ENCODE results near the gene PHKA2. TPM values are rescaled to one million over a fixed set of nuclear protein-coding genes. Genes with fewer than 3 reads are reported as not detected.
A peak's percentile ranks its signal among the peaks of the same experiment; 100 is the strongest.

PHKA2 gene
- total and polyA plus RNA-seq, 3 experiments from 2014 or later: 9.7 to 16.1 (median 16.0) TPM

- Mint-ChIP-seq H3K4me1 (no peaks in the 10 kb centered on the region), H3K27ac (no peak overlapping the region), H3K4me3 (no peak overlapping the region), H3K27me3 (peaks cover 0 to 7% of the 10 kb centered on the region in 2 donors), H3K36me3 (peaks cover 0 to 71% (median 7%) of the 10 kb centered on the region in 3 donors), H3K9me3 (peaks cover 0 to 2% (median 0%) of the 10 kb centered on the region in 5 donors)
- DNase-seq: no peak
- ChIA-PET CTCF (no interaction called here), POLR2A (no interaction called here)
- H3K4me1 ChIP-seq (ENCODE audit: insufficient read depth, low read length): no peaks in the 10 kb centered on the region
- H3K4me3 ChIP-seq (ENCODE audit: low read length): no peak overlapping the region
- no peaks in the 10 kb centered on the region for H3K9me3 ChIP-seq (ENCODE audit: low read length)
- H3K36me3 ChIP-seq (ENCODE audit: insufficient read depth, low read length): no peaks in the 10 kb centered on the region
- H3K27ac ChIP-seq (ENCODE audit: low read depth, low read length): no peak overlapping the region
- no peaks in the 10 kb centered on the region for H3K27me3 ChIP-seq (ENCODE audit: insufficient read depth, low read length, poor library complexity, severe bottlenecking)
Measured at GRCh38 chrX:18937173-18937572, 46.7 kb downstream of the PHKA2 start.

GRCh38 chrX:18935893-18936292 lies 48.0 kb downstream of the PHKA2 start:
- H3K9me3 ChIP-seq (ENCODE audit: low read length): no peaks in the 10 kb centered on the region
- H3K4me1 ChIP-seq (ENCODE audit: insufficient read depth, low read length): no peaks in the 10 kb centered on the region
- no peaks in the 10 kb centered on the region for H3K36me3 ChIP-seq (ENCODE audit: insufficient read depth, low read length)
- ChIA-PET POLR2A (no interaction called here), CTCF (no interaction called here)
- H3K36me3 Mint-ChIP-seq: peaks cover 0 to 67% (median 6%) of the 10 kb centered on the region in 3 donors
- peaks cover 0 to under 1% (median 0%) of the 10 kb centered on the region in 5 donors for H3K9me3 Mint-ChIP-seq
- H3K27ac ChIP-seq (ENCODE audit: low read depth, low read length): no peak overlapping the region
- H3K4me3 ChIP-seq (ENCODE audit: low read length): no peak overlapping the region
- H3K4me1 Mint-ChIP-seq: no peaks in the 10 kb centered on the region
- H3K27me3 Mint-ChIP-seq: peaks cover 0 to 7% of the 10 kb centered on the region in 2 donors
- no peaks in the 10 kb centered on the region for H3K27me3 ChIP-seq (ENCODE audit: insufficient read depth, low read length, poor library complexity, severe bottlenecking)
- H3K4me3 Mint-ChIP-seq: no peak overlapping the region
- no peak overlapping the region for H3K27ac Mint-ChIP-seq
- DNase-seq: no peak

GRCh38 chrX:18934708-18935107 lies 49.2 kb downstream of the PHKA2 start:
- Mint-ChIP-seq H3K4me3 (no peak overlapping the region), H3K4me1 (no peaks in the 10 kb centered on the region), H3K27ac (no peak overlapping the region), H3K9me3 (no peaks in the 10 kb centered on the region), H3K36me3 (peaks cover 0 to 71% (median 11%) of the 10 kb centered on the region in 3 donors), H3K27me3 (peaks cover 0 to 9% of the 10 kb centered on the region in 2 donors)
- Histone ChIP-seq H3K27ac (ENCODE audit: low read depth, low read length) (no peak overlapping the region), H3K36me3 (ENCODE audit: insufficient read depth, low read length) (no peaks in the 10 kb centered on the region), H3K9me3 (ENCODE audit: low read length) (no peaks in the 10 kb centered on the region), H3K4me3 (ENCODE audit: low read length) (no peak overlapping the region), H3K27me3 (ENCODE audit: insufficient read depth, low read length, poor library complexity, severe bottlenecking) (no peaks in the 10 kb centered on the region), H3K4me1 (ENCODE audit: insufficient read depth, low read length) (no peaks in the 10 kb centered on the region)
- POLR2A ChIA-PET: no interaction called here
- CTCF ChIA-PET: no interaction called here
- no peak for DNase-seq

GRCh38 chrX:18933617-18934016 lies 50.3 kb downstream of the PHKA2 start:
- peaks cover 0 to 77% (median 10%) of the 10 kb centered on the region in 3 donors for H3K36me3 Mint-ChIP-seq
- Histone ChIP-seq H3K27me3 (ENCODE audit: insufficient read depth, low read length, poor library complexity, severe bottlenecking) (no peaks in the 10 kb centered on the region), H3K4me1 (ENCODE audit: insufficient read depth, low read length) (no peaks in the 10 kb centered on the region), H3K9me3 (ENCODE audit: low read length) (no peaks in the 10 kb centered on the region), H3K4me3 (ENCODE audit: low read length) (no peak overlapping the region), H3K27ac (ENCODE audit: low read depth, low read length) (no peak overlapping the region), H3K36me3 (ENCODE audit: insufficient read depth, low read length) (no peaks in the 10 kb centered on the region)
- no peak overlapping the region for H3K4me3 Mint-ChIP-seq
- DNase-seq: no peak
- ChIA-PET POLR2A (no interaction called here), CTCF (no interaction called here)
- no peaks in the 10 kb centered on the region for H3K4me1 Mint-ChIP-seq
- H3K9me3 Mint-ChIP-seq: no peaks in the 10 kb centered on the region
- H3K27me3 Mint-ChIP-seq: peaks cover 0 to 10% of the 10 kb centered on the region in 2 donors
- H3K27ac Mint-ChIP-seq: peak overlapping the region in 1 of 8 donors; percentile 5

GRCh38 chrX:18931972-18932371 lies 51.9 kb downstream of the PHKA2 start:
- CTCF ChIA-PET: no interaction called here
- no peak overlapping the region for H3K27ac Mint-ChIP-seq
- H3K27ac ChIP-seq (ENCODE audit: low read depth, low read length): no peak overlapping the region
- no peak for DNase-seq
- POLR2A ChIA-PET: no interaction called here
- no peak overlapping the region for H3K4me3 Mint-ChIP-seq
- no peaks in the 10 kb centered on the region for H3K36me3 ChIP-seq (ENCODE audit: insufficient read depth, low read length)
- peaks cover 0 to 72% (median 11%) of the 10 kb centered on the region in 3 donors for H3K36me3 Mint-ChIP-seq
- no peak overlapping the region for H3K4me3 ChIP-seq (ENCODE audit: low read length)
- H3K27me3 Mint-ChIP-seq: peaks cover 0 to 9% of the 10 kb centered on the region in 2 donors
- no peaks in the 10 kb centered on the region for H3K9me3 Mint-ChIP-seq
- H3K27me3 ChIP-seq (ENCODE audit: insufficient read depth, low read length, poor library complexity, severe bottlenecking): no peaks in the 10 kb centered on the region
- no peaks in the 10 kb centered on the region for H3K4me1 ChIP-seq (ENCODE audit: insufficient read depth, low read length)
- H3K4me1 Mint-ChIP-seq: no peaks in the 10 kb centered on the region
- H3K9me3 ChIP-seq (ENCODE audit: low read length): no peaks in the 10 kb centered on the region

GRCh38 chrX:18929775-18930174 lies 54.1 kb downstream of the PHKA2 start:
- H3K9me3 Mint-ChIP-seq: no peaks in the 10 kb centered on the region
- H3K4me3 ChIP-seq (ENCODE audit: low read length): no peak overlapping the region
- no peak overlapping the region for H3K27ac Mint-ChIP-seq
- H3K36me3 Mint-ChIP-seq: peaks cover 0 to 75% (median 9%) of the 10 kb centered on the region in 3 donors
- H3K4me1 ChIP-seq (ENCODE audit: insufficient read depth, low read length): no peaks in the 10 kb centered on the region
- H3K27me3 Mint-ChIP-seq: peaks cover 0 to 8% of the 10 kb centered on the region in 2 donors
- no peaks in the 10 kb centered on the region for H3K9me3 ChIP-seq (ENCODE audit: low read length)
- H3K27ac ChIP-seq (ENCODE audit: low read depth, low read length): no peak overlapping the region
- DNase-seq: no peak
- POLR2A ChIA-PET: no interaction called here
- H3K4me1 Mint-ChIP-seq: no peaks in the 10 kb centered on the region
- CTCF ChIA-PET: no interaction called here
- no peaks in the 10 kb centered on the region for H3K36me3 ChIP-seq (ENCODE audit: insufficient read depth, low read length)
- H3K4me3 Mint-ChIP-seq: no peak overlapping the region
- no peaks in the 10 kb centered on the region for H3K27me3 ChIP-seq (ENCODE audit: insufficient read depth, low read length, poor library complexity, severe bottlenecking)

GRCh38 chrX:18927558-18927957 lies 56.4 kb downstream of the PHKA2 start:
- H3K27ac ChIP-seq (ENCODE audit: low read depth, low read length): no peak overlapping the region
- Mint-ChIP-seq H3K27ac (no peak overlapping the region), H3K36me3 (peaks cover 0 to 76% (median 10%) of the 10 kb centered on the region in 3 donors), H3K4me1 (no peaks in the 10 kb centered on the region), H3K27me3 (peaks cover 0 to 5% of the 10 kb centered on the region in 2 donors), H3K9me3 (no peaks in the 10 kb centered on the region), H3K4me3 (no peak overlapping the region)
- H3K27me3 ChIP-seq (ENCODE audit: insufficient read depth, low read length, poor library complexity, severe bottlenecking): no peaks in the 10 kb centered on the region
- no peak for DNase-seq
- CTCF ChIA-PET: no interaction called here
- H3K36me3 ChIP-seq (ENCODE audit: insufficient read depth, low read length): no peaks in the 10 kb centered on the region
- H3K4me3 ChIP-seq (ENCODE audit: low read length): no peak overlapping the region
- H3K4me1 ChIP-seq (ENCODE audit: insufficient read depth, low read length): no peaks in the 10 kb centered on the region
- no peaks in the 10 kb centered on the region for H3K9me3 ChIP-seq (ENCODE audit: low read length)
- POLR2A ChIA-PET: no interaction called here

GRCh38 chrX:18924507-18925088 lies 59.3 kb downstream of the PHKA2 start:
- Mint-ChIP-seq H3K4me1 (no peaks in the 10 kb centered on the region), H3K9me3 (no peaks in the 10 kb centered on the region), H3K4me3 (no peak overlapping the region), H3K27me3 (peaks cover 0 to 3% of the 10 kb centered on the region in 2 donors), H3K36me3 (peaks cover 0 to 67% (median 8%) of the 10 kb centered on the region in 3 donors), H3K27ac (no peak overlapping the region)
- Histone ChIP-seq H3K27ac (ENCODE audit: low read depth, low read length) (no peak overlapping the region), H3K4me1 (ENCODE audit: insufficient read depth, low read length) (no peaks in the 10 kb centered on the region), H3K36me3 (ENCODE audit: insufficient read depth, low read length) (no peaks in the 10 kb centered on the region), H3K27me3 (ENCODE audit: insufficient read depth, low read length, poor library complexity, severe bottlenecking) (no peaks in the 10 kb centered on the region), H3K4me3 (ENCODE audit: low read length) (no peak overlapping the region), H3K9me3 (ENCODE audit: low read length) (no peaks in the 10 kb centered on the region)
- POLR2A ChIA-PET: no interaction called here
- CTCF ChIA-PET: no interaction called here
- DNase-seq: no peak
